Measurements from ENCODE around the gene TYW1.
"Not testable (repeated sequence)": the region's sequence is repeated elsewhere in the genome, so short reads cannot be mapped to it uniquely, and the experiment has no call there.

Gene TYW1

GRCh38 chr7:67192123-67192702 is 195.6 kb downstream of the TYW1 start:
- not testable (repeated sequence) for DNase-seq

GRCh38 chr7:67192889-67193613 is 196.4 kb downstream of the TYW1 start:
- DNase-seq = not testable (repeated sequence)

GRCh38 chr7:67196176-67196575 is 199.5 kb downstream of the TYW1 start:
- DNase-seq = not testable (repeated sequence)

- not testable (repeated sequence) for DNase-seq
These were observed 202.4 kb downstream of the TYW1 start for GRCh38 chr7:67198865-67199526.

- DNase-seq = not testable (repeated sequence)
These were observed 209.1 kb downstream of the TYW1 start for GRCh38 chr7:67205772-67206171.

- no peak for DNase-seq
These were observed 209.8 kb downstream of the TYW1 start for GRCh38 chr7:67206452-67206851.

- not testable (repeated sequence) for DNase-seq
These were observed 212.0 kb downstream of the TYW1 start for GRCh38 chr7:67208656-67209055.

- DNase-seq = no peak
These were observed 212.6 kb downstream of the TYW1 start for GRCh38 chr7:67209256-67209655.

GRCh38 chr7:67210567-67210966 is 213.9 kb downstream of the TYW1 start:
- no peak for DNase-seq

- DNase-seq = not testable (repeated sequence)
These were observed 215.2 kb downstream of the TYW1 start for GRCh38 chr7:67211650-67212330.

- not testable (repeated sequence) for DNase-seq
These were observed 216.4 kb downstream of the TYW1 start for GRCh38 chr7:67213038-67213437.

GRCh38 chr7:67223551-67223950 is 226.9 kb downstream of the TYW1 start:
- not testable (repeated sequence) for DNase-seq

- not testable (repeated sequence) for DNase-seq
These were observed 229.8 kb downstream of the TYW1 start for GRCh38 chr7:67226340-67226907.

- not testable (repeated sequence) for DNase-seq
These were observed 230.3 kb downstream of the TYW1 start for GRCh38 chr7:67226967-67227366.

GRCh38 chr7:67229018-67229417 is 232.4 kb downstream of the TYW1 start:
- not testable (repeated sequence) for DNase-seq

GRCh38 chr7:67230029-67230428 is 233.4 kb downstream of the TYW1 start:
- not testable (repeated sequence) for DNase-seq

- DNase-seq = not testable (repeated sequence)
These were observed 236.9 kb downstream of the TYW1 start for GRCh38 chr7:67233506-67233905.

GRCh38 chr7:67236216-67236615 is 239.6 kb downstream of the TYW1 start:
- DNase-seq = not testable (repeated sequence)

- DNase-seq = not testable (repeated sequence)
These were observed 246.2 kb downstream of the TYW1 start for GRCh38 chr7:67242871-67243270.

- not testable (repeated sequence) for DNase-seq
These were observed 251.7 kb downstream of the TYW1 start for GRCh38 chr7:67248364-67248763.

- no peak for DNase-seq
These were observed 255.4 kb downstream of the TYW1 start for GRCh38 chr7:67251986-67252558.

GRCh38 chr7:67255076-67255475 is 258.4 kb downstream of the TYW1 start:
- not testable (repeated sequence) for DNase-seq

Data from CD4-positive, alpha-beta T cell treated with Interleukin-12 subunit alpha and Interleukin-12 subunit beta, for 1 hour (primary cell).